IPS DF 4.7 (cell line): ENCODE measurements around the gene SPON1.
"Not testable (repeated sequence)": the region's sequence is repeated elsewhere in the genome, so short reads cannot be mapped to it uniquely, and the experiment has no call there.

Source experiments
- DNase-seq: peaks from one replicate; pipeline ENCODE4 v3.0.0-alpha.2; 2013; ENCODE audit warnings: low spot score; ENCODE audit errors: extremely low read depth

The SPON1 gene

GRCh38 chr11:13962562-13963168, at the start of gene SPON1:
SPON1 (plus strand) TSS chr11:13962723; CDS start chr11:13962905, 182 bp downstream.
- DNase-seq, result no peak

- no peak for DNase-seq
Measured at GRCh38 chr11:13917264-13917663, 45.3 kb upstream of the SPON1 start.

DNA sequence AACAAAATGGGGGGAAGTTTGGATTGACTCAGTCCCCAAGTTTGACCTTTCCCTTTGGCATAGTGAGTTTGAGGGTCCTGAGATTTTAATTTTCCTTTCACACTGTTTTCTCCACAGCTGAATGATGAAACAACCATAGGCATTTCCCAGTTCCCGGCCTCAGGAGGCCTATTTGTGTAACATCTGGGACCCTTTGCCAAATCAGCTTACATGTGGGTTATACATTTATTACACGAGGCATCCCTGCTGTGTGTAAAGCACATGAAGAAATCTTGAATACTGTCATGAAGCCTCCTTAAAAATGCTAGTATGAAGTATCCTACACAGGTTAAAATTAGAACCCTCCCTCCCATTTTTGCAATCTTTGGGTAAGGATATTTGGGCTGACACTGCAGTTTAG, 44.6 kb upstream of the SPON1 start:
- no peak for DNase-seq

GRCh38 chr11:13920756-13921155, 41.8 kb upstream of the SPON1 start:
- DNase-seq, result no peak

DNA sequence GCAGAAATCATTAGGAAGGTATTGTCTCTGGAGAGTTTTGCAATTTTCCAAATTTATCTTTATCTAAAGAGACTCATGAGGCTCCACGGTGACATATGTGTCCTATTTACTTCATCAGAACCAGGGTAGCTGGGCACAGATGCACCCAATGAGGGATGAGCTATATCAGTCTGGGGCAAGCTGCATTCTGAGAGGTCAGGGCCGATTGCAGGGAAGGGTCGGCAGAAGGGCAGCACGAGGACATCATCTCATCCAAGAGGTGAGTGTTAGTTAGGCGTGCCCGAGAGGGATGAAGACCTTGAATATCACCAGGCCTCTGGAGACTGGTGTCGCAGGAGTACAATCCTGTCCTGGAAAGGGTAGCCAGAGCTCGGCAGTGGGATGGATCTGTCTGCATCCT, 41.0 kb upstream of the SPON1 start:
- no peak for DNase-seq

- no peak for DNase-seq
Measured at GRCh38 chr11:13923182-13923581, 39.3 kb upstream of the SPON1 start.

DNA sequence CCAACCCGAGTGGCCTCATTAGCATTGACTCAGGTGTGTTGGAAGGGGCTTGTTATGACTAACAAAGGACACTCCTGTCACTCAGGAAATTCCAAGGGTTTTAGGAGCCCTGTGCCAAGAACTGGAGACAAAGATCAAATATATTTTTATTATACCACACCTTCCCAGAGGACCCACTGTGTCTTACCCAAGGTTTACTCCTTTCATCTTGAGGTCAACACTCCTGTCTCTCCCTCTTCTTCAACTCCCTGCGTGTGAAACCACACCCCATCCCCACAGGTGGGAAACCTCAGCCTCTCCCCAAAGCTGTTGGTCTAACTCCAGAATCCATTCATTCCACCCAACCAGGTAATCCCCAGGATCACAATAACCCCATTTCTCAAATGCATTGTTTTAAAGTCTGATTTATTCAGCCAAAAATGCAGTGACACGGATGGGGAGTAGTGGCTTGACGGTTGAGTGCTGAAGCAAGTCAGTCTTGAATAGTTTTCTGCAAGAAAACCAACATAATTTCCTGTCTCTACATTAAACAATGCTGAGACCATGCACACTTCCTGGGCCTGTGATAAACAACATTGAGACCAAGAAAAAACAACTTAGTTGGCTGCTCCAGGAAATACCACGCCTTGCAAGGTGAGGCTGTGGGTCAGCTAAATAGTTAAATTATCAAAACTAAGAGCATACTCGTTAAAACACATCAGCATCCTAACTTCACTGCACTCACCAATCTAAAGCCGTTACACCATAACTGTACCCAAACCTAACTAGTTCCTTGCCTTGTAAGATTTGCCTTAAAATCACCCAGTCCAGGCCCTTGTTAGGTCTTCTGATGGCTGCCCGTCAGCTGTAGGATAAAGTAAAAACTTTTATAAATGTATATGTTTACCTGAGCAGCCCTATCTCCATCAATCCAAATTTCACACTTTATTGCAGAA, 38.5 kb upstream of the SPON1 start:
- no peak for DNase-seq

DNA sequence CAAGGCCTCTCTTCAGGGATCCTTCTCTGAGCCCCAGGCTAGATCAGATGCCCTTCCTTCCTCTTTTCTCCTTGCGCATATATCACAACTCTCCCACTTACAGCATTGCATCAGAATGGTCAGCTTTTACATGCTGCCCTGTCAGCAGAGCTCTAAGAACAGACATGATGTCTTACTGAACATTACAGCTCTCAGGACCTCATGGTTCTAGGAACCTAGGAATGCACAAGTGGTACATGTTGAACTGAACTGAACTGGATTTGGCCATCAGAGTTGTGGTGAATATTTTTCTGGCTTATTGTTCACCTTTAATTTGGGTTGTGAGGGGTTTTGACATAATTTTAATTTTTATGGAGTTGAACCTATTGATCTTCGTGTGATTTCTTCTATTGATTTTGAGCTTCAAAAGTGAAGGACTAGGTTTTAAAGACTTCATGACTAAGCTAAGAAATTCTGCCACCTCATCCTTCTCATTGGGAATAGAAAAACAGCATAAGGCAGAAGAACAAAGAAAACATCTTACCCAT, 37.7 kb upstream of the SPON1 start:
- no peak for DNase-seq

GRCh38 chr11:13926366-13926765, 36.2 kb upstream of the SPON1 start:
- DNase-seq, result not testable (repeated sequence)

- no peak for DNase-seq
Measured at GRCh38 chr11:13926981-13927380, 35.5 kb upstream of the SPON1 start.

DNA sequence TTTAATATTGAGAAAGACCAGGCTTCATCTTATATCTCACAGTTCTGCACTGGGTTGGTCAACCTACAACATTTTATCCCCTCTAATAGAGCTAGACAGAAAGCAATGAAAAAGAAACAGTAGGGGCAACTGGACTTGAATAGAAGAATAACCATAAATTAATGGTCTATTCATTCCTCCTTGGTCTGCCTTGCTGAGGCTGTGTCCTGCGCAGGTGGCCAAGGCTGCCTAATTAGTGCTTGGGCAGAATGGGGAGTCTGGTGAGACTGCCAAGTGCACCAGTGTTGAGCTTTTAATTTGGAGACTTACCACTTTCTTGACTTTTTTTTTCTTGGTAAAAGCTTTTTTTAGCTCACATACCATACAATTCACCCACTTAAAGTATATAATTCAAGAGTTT, 35.0 kb upstream of the SPON1 start:
- no peak for DNase-seq

- DNase-seq, result no peak
Measured at GRCh38 chr11:13928566-13929251, 33.8 kb upstream of the SPON1 start.

GRCh38 chr11:13929395-13929891, 33.1 kb upstream of the SPON1 start:
- DNase-seq, result no peak

- no peak for DNase-seq
Measured at GRCh38 chr11:13931356-13931755, 31.2 kb upstream of the SPON1 start.

- DNase-seq, result not testable (repeated sequence)
Measured at GRCh38 chr11:13937154-13937553, 25.4 kb upstream of the SPON1 start.

DNA sequence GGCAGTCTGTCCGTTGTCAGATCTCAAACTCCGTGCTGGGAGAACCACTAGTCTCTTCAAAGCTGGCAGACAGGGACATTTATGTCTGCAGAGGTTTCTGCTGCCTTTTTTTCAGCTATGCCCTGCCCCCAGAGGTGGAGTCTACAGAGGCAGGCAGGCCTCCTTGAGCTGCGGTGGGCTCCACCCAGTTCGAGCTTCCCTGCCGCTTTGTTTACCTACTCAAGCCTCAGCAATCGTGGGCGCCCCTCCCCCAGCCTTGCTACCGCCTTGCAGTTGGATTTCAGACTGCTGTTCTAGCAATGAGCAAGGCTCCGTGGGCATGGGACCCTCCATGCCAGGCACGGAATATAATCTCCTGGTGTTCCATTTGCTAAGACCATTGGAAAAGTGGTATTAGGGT, 23.7 kb upstream of the SPON1 start:
- DNase-seq, result not testable (repeated sequence)

DNA sequence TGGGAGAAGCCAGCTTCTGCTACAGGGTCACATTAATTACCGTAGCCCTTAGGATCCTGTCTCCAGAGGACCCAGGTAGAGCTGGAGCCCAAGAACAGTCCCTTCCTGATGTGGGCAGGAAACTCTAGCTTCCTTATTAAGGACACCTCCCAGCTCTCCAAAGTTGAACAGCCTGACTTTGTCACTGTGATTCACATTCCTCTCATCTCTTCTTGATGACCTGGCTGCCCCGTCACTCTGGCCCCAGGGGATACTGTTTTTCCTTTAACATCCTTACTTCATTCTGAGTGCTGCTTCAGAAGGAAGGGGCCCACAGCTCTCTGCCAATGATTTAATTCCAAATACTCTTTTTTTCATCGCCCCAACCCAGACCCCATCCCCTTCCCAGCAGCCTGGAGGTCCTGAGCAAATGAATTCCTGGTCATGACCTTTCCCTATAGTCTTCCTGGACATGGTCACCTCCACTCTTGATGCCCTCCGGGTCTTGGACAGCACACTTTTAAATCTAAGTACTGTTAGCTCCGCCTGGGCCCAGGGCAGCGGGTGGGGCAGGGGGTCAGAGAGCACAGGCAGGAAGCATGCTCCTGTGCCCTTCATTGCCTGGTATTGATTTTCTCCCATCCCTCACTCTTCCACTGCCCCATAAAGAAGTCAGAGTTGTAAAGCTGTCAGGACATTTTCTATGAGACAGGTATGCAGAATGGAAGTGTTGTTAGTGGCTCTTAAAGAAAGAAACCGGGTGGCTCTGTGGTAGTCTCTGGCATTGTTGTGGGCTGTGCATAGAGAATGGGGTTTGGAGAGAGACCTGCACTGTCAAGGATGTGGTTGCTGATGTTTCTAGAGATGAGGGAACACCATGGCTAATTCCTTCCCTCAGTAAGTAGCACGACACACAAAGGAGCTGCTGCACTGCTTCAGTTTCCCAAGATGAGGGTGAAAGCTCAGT, 22.3 kb upstream of the SPON1 start:
- DNase-seq, result no peak

- no peak for DNase-seq
Measured at GRCh38 chr11:13940907-13941256, 21.6 kb upstream of the SPON1 start.

- no peak for DNase-seq
Measured at GRCh38 chr11:13941775-13942174, 20.7 kb upstream of the SPON1 start.

GRCh38 chr11:13942378-13942777, 20.1 kb upstream of the SPON1 start:
- DNase-seq, result no peak

GRCh38 chr11:13942971-13943381, 19.5 kb upstream of the SPON1 start:
- no peak for DNase-seq
